Lung (tissue), 12 donors: ENCODE measurements around the gene MYOT. TPM values are rescaled to one million over a fixed set of nuclear protein-coding genes. Genes with fewer than 3 reads are reported as not detected.

Source experiments
- ATAC-seq: fragments of 200-7000 bp; cut with Tn5 transposase; one replicate; pipeline ENCODE4 v1.9.1; 2020; ENCODE audit warnings: moderate number of reproducible peaks; ENCODE audit not compliant: insufficient read depth, low FRiP score
- DNase-seq, 3 donors: peaks; one replicate each; pipeline ENCODE4 v3.0.0-alpha.2; 2013 to 2017
- H3K27ac ChIP-seq, 2 donors: one replicate each; pipeline ENCODE4 v1.5.1; 2013; ENCODE audit warnings: mild to moderate bottlenecking in 2 of 2, moderate library complexity in 2 of 2, control low read depth in 1 of 2, inconsistent platforms in 1 of 2, low read depth in 1 of 2, low read length in 1 of 2
- H3K27me3 ChIP-seq, 3 donors: one replicate each; pipeline ENCODE4 v1.5.1; 2013; ENCODE audit warnings: low read length in 2 of 3; ENCODE audit not compliant: control insufficient read depth in 3 of 3, insufficient read depth in 3 of 3
- H3K36me3 ChIP-seq, 4 donors: one replicate each; pipeline ENCODE4 v1.5.1; 2013; ENCODE audit warnings: low read length in 4 of 4, mild to moderate bottlenecking in 1 of 4, moderate library complexity in 1 of 4; ENCODE audit not compliant: control insufficient read depth in 4 of 4, insufficient read depth in 4 of 4
- H3K4me1 ChIP-seq, 5 donors: one replicate each; pipeline ENCODE4 v1.5.1; 2013; ENCODE audit warnings: low read length in 5 of 5, mild to moderate bottlenecking in 2 of 5, moderate library complexity in 1 of 5; ENCODE audit not compliant: control insufficient read depth in 5 of 5, insufficient read depth in 5 of 5
- H3K4me3 ChIP-seq: one replicate; pipeline ENCODE4 v1.5.1; 2013; ENCODE audit warnings: mild to moderate bottlenecking, control low read depth, moderate library complexity
- H3K9ac ChIP-seq, 2 donors: one replicate each; pipeline ENCODE4 v1.5.1; 2013; ENCODE audit warnings: low read length in 2 of 2, control low read depth in 1 of 2; ENCODE audit not compliant: insufficient read depth in 1 of 2
- H3K9me3 ChIP-seq, 4 donors: one replicate each; pipeline ENCODE4 v1.5.1; 2013; ENCODE audit warnings: low read length in 3 of 4, mild to moderate bottlenecking in 1 of 4, moderate library complexity in 1 of 4; ENCODE audit not compliant: control insufficient read depth in 4 of 4, insufficient read depth in 3 of 4
- CTCF ChIP-seq: IDR thresholded peaks from 2 replicates; pipeline ENCODE4 v1.5.1; 2012; ENCODE audit warnings: mild to moderate bottlenecking; ENCODE audit errors: control extremely low read depth, extremely low read depth
- WGBS, 2 donors: extraction: QIAGEN DNeasy Blood & Tissue Kit; methylation state at CpG; one replicate each; pipeline ENCODE4 v1.1.7; 2013; 5-methylcytosine and 5-hydroxymethylcytosine counted together
- polyA plus RNA-seq, 2 donors: library from polyadenylated mRNA; stranded (reverse); fragments of 200-250 nt; gene quantifications; one replicate each; pipeline ENCODE4 v1.2.1, GENCODE V29; 2013
- total RNA-seq, 2 donors: library from RNA; depleted of rRNA in 1 of 2; stranded (reverse); fragments of >200 nt in 1 of 2; gene quantifications; one replicate each; pipeline ENCODE4 v1.2.1, GENCODE V29; 2014 to 2021
- donor health status: control.
- donor health status: control.
- donor health status: Bipolar disorder and iron deficiency.
- donor health status: healthy.
- donor health status: DM: yes; HTN: yes; CAD: no.

Gene MYOT
- total and polyA plus RNA-seq, 4 donors: 0.44 to 0.61 (median 0.48) TPM; not detected in 1

GRCh38 chr5:137894586-137894985 lies 26.9 kb downstream of the MYOT start:
- ATAC-seq (no peak), DNase-seq (no peak)
- Histone ChIP-seq H3K27ac (no peak overlapping the region), H3K9me3 (no peaks in the 10 kb centered on the region), H3K4me3 (no peak overlapping the region), H3K36me3 (no peaks in the 10 kb centered on the region), H3K9ac (no peak overlapping the region), H3K4me1 (peaks cover 0 to 4% (median 0%) of the 10 kb centered on the region in 5 donors), H3K27me3 (no peaks in the 10 kb centered on the region)
- TF ChIP-seq CTCF: no peak

GRCh38 chr5:137896560-137896959 lies 28.9 kb downstream of the MYOT start:
- WGBS, 2 donors: 79 to 92% methylated on average over 3 of the region's 3 CpGs
- H3K9me3 ChIP-seq: no peaks in the 10 kb centered on the region
- no peak for TF ChIP-seq CTCF
- H3K36me3 ChIP-seq: no peaks in the 10 kb centered on the region
- H3K4me3 ChIP-seq: no peak overlapping the region
- no peak overlapping the region for H3K9ac ChIP-seq
- H3K4me1 ChIP-seq: peaks cover 0 to 7% (median 0%) of the 10 kb centered on the region in 5 donors
- no peak for ATAC-seq
- H3K27me3 ChIP-seq: no peaks in the 10 kb centered on the region
- no peak overlapping the region for H3K27ac ChIP-seq
- no peak for DNase-seq

- DNase-seq (no peak), ATAC-seq (no peak)
- TF ChIP-seq CTCF: no peak
- no peaks in the 10 kb centered on the region for H3K9me3 ChIP-seq
- no peaks in the 10 kb centered on the region for H3K27me3 ChIP-seq
- H3K4me1 ChIP-seq: peaks cover 0 to 4% (median 0%) of the 10 kb centered on the region in 5 donors
- no peaks in the 10 kb centered on the region for H3K36me3 ChIP-seq
- no peak overlapping the region for H3K4me3 ChIP-seq
- H3K9ac ChIP-seq: no peak overlapping the region
- no peak overlapping the region for H3K27ac ChIP-seq
- WGBS, 2 donors: 96% methylated on average over 3 of the region's 3 CpGs
Measured at GRCh38 chr5:137899493-137899892, 31.8 kb downstream of the MYOT start.

GRCh38 chr5:137901011-137901817 lies 33.6 kb downstream of the MYOT start:
- no peak overlapping the region for H3K27ac ChIP-seq
- peaks cover 0 to 4% (median 0%) of the 10 kb centered on the region in 5 donors for H3K4me1 ChIP-seq
- no peaks in the 10 kb centered on the region for H3K9me3 ChIP-seq
- no peaks in the 10 kb centered on the region for H3K36me3 ChIP-seq
- H3K9ac ChIP-seq: no peak overlapping the region
- ATAC-seq (no peak), DNase-seq (no peak)
- TF ChIP-seq CTCF: no peak
- WGBS, 2 donors: 68 to 77% methylated on average over 5 of the region's 5 CpGs
- no peak overlapping the region for H3K4me3 ChIP-seq
- H3K27me3 ChIP-seq: no peaks in the 10 kb centered on the region
